HG02852 (cell line): ENCODE data around the gene NUMBL.

ENCODE experiments used
- ATAC-seq: cut with Tn5 transposase; IDR thresholded peaks from one replicate; pipeline ENCODE4 v1.9.1; 2021; ENCODE audit warnings: mild to moderate bottlenecking, moderate library complexity; ENCODE audit not compliant: unreplicated experiment

The NUMBL gene

DNA sequence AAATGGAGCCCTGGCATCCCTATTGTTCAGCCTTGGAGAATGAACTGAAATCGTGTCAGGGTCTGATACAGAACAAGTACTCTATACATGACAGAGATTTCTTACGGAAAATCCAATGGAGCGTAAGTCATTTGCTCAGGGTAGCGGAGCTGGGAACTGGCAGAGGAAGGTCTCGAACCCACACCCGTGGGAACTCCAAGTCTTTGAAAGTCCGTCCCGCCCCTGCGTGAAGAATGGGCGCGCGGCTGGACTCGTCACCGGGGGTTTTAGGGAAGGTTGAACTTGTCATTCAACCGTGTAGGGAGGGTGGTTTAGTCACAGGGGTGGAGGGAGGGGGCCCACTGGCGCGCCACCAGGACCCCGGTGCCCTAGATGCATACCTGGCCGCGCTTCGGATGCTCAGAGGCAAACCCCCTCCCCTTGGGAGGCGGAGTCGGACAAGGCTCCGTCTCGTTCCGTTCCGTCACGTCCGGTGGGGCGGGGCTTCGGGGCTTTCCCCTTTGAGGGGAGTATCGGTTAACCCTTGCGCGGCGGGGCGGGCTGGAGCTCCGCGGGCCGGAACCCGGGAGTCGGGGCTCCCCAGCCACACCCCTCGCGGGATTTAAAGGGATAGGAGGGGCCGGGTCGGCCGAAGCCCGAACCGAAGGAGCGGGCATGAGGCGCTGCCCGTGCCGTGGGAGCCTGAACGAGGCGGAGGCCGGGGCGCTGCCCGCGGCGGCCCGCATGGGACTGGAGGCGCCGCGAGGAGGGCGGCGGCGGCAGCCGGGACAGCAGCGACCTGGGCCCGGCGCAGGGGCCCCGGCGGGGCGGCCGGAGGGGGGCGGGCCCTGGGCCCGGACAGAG lies 26.3 kb upstream of the NUMBL start, which contains the start of the genes COQ8B and ITPKC:
Gene COQ8B (minus strand): TSS at position 405 of the 843 bp plus-strand sequence. CDS start 2,254 bp downstream, outside the sequence.
Gene ITPKC (plus strand): TSS at position 631 of the 843 bp plus-strand sequence. CDS start 24 bp downstream, at position 655.
- ATAC-seq = peak; percentile 72

- no peak for ATAC-seq
These were observed 25.6 kb upstream of the NUMBL start for GRCh38 chr19:40716031-40716481.

DNA sequence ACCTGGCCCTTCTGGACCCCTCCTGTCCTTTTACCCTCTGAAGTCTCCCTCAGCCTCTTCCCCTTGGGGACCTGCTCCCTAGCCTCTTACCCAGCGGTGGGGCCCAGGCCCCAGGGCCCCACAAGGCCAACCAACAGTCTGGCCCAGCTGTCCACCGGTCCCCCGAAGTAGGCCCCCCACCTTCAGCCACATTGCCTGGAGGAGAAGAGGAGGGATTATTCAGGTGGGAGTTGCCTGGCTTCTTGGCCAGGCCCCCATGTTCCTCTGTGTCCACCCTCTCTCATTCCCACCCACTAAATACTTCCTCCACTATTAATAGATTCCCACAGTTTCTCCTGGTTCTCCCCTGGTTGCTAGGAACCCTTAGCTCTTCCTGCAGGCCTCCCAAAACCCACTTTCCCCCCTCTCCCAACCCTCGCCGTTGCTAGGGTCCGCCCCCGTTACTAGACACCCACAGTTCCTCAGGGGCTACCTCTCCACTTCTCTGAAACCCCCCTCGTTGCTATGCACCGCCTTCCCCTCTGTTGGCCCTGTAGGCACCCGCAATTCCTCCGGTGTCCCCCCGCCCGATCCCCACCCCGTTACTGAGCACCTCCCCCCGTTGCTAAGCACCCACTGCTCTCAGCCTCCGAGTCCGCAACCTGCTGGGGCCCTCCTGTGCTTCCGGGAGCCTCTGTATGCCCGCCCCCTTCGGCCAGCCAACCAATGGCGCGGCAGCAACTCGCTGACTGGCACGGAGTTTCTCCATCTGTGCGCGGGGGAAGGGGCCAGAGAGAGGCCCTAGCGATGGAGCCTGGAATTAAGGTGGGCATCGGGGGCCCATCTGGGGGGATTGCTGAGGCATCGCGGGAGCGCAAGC lies 24.2 kb upstream of the NUMBL start:
- ATAC-seq = peak; percentile 49

DNA sequence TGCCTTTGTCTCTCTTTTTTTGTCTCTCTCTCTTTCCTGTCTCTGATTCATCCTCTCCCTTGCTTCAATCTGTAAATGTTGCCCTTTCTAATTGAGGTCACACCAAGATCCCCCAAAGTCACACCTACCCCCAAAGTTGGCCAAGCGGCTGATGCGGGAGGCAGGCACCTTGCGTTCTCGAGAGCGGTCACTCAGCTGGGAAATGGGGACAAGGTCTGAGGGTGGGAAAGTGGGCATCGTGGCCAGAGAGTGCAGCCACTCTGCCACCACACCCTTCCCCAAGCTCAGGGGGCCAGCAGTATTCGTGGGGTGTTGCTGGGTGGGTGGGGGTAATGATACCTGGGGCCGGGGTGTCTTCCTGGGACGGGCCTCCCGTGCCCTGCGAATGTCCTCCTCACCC lies 23.5 kb upstream of the NUMBL start:
- ATAC-seq = no peak

GRCh38 chr19:40709817-40710216 lies 19.4 kb upstream of the NUMBL start:
- no peak for ATAC-seq

DNA sequence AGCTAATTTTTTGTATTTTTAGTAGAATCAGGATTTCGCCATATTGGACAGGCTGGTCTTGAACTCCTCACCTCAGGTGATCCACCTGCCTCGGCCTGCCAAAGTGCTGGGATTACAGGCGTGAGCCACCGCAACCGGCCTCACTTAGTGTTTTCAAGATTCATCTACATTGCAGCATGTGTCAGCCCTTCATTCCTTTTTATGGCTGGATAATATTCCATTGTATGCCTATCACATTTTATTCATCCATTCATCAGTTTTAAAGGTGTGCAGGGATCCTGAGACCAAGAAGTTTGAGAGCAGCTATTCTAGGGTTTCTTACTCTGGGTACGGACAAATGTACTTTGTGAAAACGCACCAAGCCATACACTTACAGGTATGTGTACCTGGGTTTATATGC lies 17.2 kb upstream of the NUMBL start:
- ATAC-seq = no peak

DNA sequence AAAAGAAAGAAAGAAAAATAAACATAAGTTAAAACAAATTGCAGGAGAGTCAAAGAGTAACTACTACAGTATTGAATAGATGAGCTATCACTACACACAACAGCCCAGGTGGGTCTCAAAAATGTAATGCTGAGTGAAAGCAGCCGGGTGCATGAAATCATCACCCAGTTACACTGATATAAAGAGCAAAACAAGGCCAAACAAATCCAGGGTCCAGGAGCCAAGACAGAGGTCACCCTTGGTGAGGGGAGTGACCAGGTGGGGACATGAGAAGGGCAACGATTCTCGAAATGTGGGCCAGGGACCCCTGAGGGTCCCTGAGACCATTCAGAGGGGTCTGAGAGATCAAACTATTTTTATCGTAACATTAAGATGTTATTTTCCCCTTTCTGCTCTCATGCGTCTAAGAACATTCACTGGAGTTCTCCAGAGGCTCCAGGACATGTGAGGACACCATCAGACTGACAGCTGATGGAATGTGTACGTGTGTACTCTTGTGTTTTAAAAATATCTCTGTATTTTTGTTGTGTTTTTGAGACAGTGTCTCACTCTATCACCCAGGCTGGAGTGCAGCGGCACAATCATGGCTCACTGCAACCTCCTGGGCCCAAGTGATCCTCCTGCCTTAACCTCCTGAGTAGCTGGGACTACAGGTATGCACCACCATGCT lies 15.6 kb upstream of the NUMBL start:
- no peak for ATAC-seq

DNA sequence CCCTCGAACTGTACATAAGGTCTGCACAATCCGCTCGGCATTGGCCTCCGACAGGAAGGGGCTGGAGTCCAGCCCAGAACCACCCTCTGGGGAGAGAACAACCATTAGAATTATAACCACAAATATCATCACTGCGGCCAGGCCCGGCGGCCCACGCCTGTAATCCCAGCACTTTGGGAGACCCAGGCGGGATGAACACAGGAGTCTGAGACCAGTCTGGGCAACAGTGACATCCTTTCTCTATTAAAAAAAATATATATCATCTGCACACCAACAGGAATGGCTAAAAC lies 14.9 kb upstream of the NUMBL start:
- no peak for ATAC-seq

GRCh38 chr19:40704491-40705361 lies 14.3 kb upstream of the NUMBL start:
- no peak for ATAC-seq

- no peak for ATAC-seq
These were observed 12.7 kb upstream of the NUMBL start for GRCh38 chr19:40703029-40703755.

DNA sequence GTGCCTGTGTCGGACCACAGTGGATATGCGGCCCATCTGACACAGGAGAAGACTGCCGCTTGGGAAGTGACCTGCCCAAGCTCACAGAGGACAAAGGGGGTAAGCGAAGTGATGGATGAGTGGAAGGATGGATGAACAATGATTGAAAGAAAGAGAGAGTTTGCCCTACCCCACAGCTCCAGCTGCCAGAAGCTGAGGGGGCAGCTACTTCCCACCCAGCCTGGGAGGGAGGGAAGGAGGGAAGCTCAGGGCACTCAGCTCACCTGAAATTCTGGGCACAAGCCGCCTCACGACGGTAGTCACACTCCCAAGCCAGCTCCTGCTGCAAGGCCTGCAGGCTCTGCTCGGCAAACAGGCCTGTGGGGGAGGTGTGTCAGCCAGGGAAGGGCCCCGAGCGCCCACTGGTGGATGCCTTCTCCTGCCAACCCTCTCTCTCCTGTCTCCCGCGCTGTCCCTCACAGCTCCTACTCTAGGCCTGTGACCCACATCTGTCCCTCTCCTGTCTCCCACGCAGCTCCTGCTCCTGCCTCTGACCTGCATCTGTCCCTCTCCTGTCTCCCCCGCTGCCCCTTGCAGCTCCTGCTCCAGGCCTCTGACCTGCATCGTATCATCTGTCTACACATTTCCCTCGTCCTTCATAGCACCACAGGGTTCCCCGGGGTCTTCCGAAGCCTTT lies 12.0 kb upstream of the NUMBL start:
- ATAC-seq = no peak

DNA sequence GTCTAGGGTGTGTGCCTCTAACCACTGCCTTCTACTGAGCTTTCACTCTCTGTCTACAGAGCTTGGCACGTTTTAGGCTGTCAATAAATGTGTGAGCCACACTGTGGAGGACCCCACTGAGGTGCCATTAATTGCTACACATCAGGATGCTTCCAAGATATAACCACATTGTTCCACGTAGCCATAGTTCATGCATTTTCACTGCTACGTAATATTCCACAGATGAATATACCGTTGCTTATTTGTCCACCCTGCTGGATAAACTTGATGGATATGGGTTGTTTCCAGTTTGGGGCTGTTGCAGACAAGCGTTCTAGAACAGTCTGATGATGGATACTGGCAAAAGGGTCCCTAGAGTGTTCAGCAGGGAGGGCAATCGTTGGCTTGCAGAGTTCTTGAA lies 11.3 kb upstream of the NUMBL start:
- no peak for ATAC-seq

DNA sequence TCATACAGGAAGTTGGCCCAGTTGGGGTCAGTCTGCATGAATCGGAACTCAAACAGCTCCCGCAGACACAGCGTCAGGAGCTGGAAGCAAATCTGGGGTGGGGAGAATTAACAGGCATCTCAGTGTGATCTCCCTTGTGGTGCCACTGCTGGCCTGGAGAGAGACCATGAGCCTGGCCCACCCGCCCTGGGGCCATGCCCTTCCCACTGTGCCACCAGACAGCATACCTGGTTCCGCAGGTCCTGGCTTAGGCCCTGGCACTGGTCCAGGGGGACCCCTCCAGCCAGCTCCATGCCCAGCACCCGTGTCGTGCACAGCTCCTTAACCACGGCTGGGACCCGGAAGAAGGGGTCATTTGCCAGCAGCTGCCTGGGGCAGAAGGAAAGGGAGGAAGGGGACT lies 9.6 kb upstream of the NUMBL start:
- no peak for ATAC-seq

- no peak for ATAC-seq
These were observed 6.6 kb upstream of the NUMBL start for GRCh38 chr19:40697007-40697406.

DNA sequence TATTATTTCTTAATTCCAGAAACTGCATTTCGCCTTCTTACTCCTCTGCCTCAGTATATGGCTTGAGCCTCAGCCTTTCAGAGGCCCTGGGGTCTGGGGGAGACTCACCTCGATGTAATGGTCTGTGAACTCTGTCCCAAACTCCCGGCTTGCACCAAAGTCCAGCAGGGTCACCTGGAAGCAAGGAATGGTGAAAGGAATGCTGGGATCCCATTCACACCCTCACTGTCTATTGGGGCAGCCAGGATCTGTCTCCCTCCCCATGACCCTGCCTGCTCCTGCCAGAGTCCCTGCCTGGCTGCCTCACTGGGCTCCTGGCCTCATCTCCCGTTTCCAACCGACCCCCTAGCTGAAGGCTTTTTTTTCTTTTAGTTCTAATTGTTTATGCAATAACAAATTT lies 5.4 kb upstream of the NUMBL start:
- ATAC-seq = no peak

DNA sequence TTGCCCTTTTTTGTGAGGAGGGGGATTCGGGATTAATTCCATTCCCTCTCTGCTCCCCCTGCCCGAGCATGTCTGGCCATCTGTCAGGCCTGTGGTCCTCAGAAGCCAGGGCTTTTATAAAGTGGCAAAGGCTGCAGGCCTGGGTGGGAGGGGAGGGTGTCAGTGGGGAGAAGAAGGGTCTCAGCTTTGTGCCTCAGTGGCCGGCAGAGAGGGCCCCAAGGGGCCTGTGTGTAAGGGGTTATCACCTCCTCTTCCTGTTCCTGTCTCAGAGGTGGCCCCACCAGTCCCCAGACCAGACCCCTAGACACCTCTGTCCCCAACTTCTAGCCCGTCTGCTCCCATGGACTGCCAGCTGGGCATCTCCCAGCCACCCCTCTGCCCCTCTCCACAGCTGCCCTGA lies 3.4 kb upstream of the NUMBL start:
- ATAC-seq = no peak

DNA sequence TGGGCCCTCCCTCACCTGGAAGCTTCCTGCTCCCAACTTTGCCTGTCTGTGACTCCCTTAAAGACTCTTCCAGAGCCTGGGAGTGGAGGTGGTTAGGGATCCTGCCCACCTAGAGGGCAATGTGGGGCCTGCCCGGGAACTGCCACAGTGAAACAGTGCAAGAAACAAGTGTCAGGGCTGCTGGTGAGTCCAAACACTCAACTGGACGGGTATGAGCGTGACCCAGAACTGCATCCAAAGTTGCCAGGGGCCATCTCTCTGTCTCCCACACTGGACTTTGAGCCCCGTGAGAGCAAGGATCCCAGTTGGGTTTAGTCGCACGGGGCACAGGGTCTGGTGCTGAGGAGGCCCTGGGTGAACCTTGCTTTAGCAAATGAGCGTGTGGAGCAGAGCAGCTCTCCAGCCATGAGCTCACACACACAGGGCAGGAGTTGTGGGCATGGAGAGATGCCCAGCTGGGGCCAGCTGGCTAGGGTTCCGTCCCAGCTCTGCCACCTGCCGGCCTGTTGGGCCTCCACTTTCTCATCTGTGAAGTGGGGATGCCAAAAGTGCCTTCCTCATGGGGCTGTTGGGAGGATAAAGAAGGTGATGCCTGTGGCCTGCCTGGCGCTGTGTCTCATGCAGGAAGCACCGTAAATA lies 2.8 kb upstream of the NUMBL start:
- no peak for ATAC-seq

DNA sequence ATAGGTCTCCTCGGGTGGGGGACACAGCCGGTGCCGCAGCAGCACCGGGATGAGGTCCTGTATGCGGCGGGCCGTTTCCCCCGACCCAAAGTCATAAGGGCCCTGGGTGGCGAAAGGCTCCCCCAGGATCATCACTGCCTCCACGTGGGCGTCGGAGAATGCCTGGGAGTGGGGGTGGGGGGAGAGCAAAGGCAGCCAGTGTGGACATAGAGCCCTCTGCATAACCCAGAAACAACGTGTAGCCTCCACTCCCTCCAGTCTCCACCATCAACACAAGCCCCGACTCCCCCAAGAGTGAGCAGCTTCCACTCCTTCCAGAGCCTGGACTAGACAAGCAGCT lies 1.7 kb upstream of the NUMBL start:
- no peak for ATAC-seq
